ENCODE data around the gene PLSCR4. TPM values are rescaled to one million over a fixed set of nuclear protein-coding genes. Genes with fewer than 3 reads are reported as not detected.

The PLSCR4 gene
- total RNA-seq, 2 experiments from 2014 or later, result not detected

- H3K27ac Mint-ChIP-seq, result no peak overlapping the region
- no peaks in the 10 kb centered on the region for H3K9me3 Mint-ChIP-seq
- ATAC-seq (no peak), DNase-seq (no peak)
- H3K4me3 Mint-ChIP-seq, result peak overlapping the region; percentile 55
- peaks cover 9% of the 10 kb centered on the region for H3K4me1 Mint-ChIP-seq (ENCODE audit: low read depth)
- TF ChIP-seq, protein P1, sequence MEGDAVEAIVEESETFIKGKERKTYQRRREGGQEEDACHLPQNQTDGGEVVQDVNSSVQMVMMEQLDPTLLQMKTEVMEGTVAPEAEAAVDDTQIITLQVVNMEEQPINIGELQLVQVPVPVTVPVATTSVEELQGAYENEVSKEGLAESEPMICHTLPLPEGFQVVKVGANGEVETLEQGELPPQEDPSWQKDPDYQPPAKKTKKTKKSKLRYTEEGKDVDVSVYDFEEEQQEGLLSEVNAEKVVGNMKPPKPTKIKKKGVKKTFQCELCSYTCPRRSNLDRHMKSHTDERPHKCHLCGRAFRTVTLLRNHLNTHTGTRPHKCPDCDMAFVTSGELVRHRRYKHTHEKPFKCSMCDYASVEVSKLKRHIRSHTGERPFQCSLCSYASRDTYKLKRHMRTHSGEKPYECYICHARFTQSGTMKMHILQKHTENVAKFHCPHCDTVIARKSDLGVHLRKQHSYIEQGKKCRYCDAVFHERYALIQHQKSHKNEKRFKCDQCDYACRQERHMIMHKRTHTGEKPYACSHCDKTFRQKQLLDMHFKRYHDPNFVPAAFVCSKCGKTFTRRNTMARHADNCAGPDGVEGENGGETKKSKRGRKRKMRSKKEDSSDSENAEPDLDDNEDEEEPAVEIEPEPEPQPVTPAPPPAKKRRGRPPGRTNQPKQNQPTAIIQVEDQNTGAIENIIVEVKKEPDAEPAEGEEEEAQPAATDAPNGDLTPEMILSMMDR (IDR thresholded peaks at IDR 0.05), result no peak
- POLR2A ChIA-PET, result interaction anchor here (0.6 kb wide), 1 partner anchor 220 kb away, joined by 3 read pairs; no protein-coding TSS in a partner anchor
- H3K36me3 Mint-ChIP-seq (ENCODE audit: low read depth), result no peaks in the 10 kb centered on the region
- peaks cover 41% of the 10 kb centered on the region for H3K27me3 Mint-ChIP-seq
- CTCF ChIA-PET, result no interaction called here
- intact Hi-C loops (cut with micrococcal nuclease), result no loop called here
Observed at GRCh38 chr3:146159616-146160320, 91.1 kb downstream of the PLSCR4 start.

DNA sequence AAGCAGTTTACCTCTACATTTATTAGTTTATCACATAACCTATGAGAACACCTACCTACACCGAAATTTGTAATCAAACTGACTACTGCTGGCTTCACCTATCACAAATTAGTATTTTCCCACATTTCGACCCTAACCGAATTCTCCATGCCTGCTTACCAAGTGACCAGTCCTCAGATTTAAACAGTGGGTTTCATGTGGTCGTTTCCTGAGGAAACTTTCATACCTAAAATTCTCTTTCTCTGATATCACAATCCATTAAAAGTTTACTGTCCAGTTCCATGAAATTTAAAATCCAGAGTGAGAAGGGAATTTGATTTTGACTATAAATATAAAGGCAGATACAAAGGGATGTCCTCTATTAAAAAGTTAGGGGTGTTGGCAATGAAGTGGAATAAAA, 91.9 kb downstream of the PLSCR4 start:
- intact Hi-C loops (cut with micrococcal nuclease), result no loop called here
- TF ChIP-seq, protein P1 (IDR thresholded peaks at IDR 0.05), result no peak
- H3K4me1 Mint-ChIP-seq (ENCODE audit: low read depth), result peaks cover 9% of the 10 kb centered on the region
- no peak overlapping the region for H3K4me3 Mint-ChIP-seq
- CTCF ChIA-PET, result no interaction called here
- POLR2A ChIA-PET, result interaction anchor here (0.6 kb wide), 1 partner anchor 219 kb away, joined by 3 read pairs; no protein-coding TSS in a partner anchor
- H3K36me3 Mint-ChIP-seq (ENCODE audit: low read depth), result no peaks in the 10 kb centered on the region
- H3K27ac Mint-ChIP-seq, result no peak overlapping the region
- no peak for DNase-seq
- H3K9me3 Mint-ChIP-seq, result no peaks in the 10 kb centered on the region
- no peak for ATAC-seq
- H3K27me3 Mint-ChIP-seq, result peaks cover 38% of the 10 kb centered on the region

DNA sequence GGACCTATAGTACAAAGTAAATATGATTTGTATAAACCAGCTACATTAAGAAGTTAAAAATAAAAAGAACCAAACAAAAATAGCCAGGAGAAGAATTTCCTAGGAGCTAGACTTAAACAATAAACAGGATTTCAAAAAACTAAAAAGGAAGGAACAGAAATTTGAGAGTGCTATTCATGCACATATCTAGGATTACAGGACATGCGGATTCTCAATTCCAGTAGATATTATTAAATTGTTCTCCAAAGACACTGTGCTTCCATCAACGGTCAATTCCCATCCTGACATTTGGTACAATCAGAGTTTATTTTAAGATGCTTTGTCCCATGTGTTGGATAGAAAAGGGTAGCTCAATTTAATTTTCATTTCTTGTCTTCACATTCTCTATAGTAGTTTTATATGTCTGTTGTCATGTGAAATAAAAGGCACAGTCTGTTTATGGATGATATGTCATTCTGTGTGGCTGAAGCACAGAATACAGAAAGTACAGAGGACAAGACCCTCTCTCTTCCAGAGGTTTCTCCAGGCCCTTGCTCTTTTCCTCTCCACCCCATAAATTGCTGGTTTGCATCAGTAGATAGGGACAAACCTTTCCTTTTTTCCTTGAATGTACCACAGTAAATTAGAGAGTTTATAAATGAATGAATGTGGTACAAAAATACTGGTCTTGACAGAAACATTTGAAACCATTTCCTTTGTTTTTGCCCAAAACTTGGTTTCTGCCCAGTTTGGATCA, 93.4 kb downstream of the PLSCR4 start:
- Mint-ChIP-seq H3K27ac (no peak overlapping the region), H3K4me1 (ENCODE audit: low read depth) (peaks cover 9% of the 10 kb centered on the region), H3K27me3 (peaks cover 27% of the 10 kb centered on the region), H3K9me3 (no peaks in the 10 kb centered on the region), H3K4me3 (no peak overlapping the region), H3K36me3 (ENCODE audit: low read depth) (no peaks in the 10 kb centered on the region)
- POLR2A ChIA-PET, result no interaction called here
- ATAC-seq, result no peak
- TF ChIP-seq, protein P1 (IDR thresholded peaks at IDR 0.05), result no peak
- CTCF ChIA-PET, result interaction anchor here (0.8 to 1.4 kb wide), 2 partner anchors 32 to 92 kb away, joined by 3 to 4 read pairs; no protein-coding TSS in a partner anchor
- no peak for DNase-seq
- intact Hi-C loops (cut with micrococcal nuclease), result no loop called here

GRCh38 chr3:146156666-146157314, 94.1 kb downstream of the PLSCR4 start:
- no peaks in the 10 kb centered on the region for H3K9me3 Mint-ChIP-seq
- TF ChIP-seq, protein P1 (IDR thresholded peaks at IDR 0.05), result no peak
- CTCF ChIA-PET, result interaction anchor here (0.8 to 1.4 kb wide), 2 partner anchors 32 to 91 kb away, joined by 3 to 4 read pairs; no protein-coding TSS in a partner anchor
- no peak overlapping the region for H3K4me3 Mint-ChIP-seq
- POLR2A ChIA-PET, result no interaction called here
- no peak for ATAC-seq
- no peak for DNase-seq
- intact Hi-C loops (cut with micrococcal nuclease), result no loop called here
- peaks cover 21% of the 10 kb centered on the region for H3K27me3 Mint-ChIP-seq
- no peaks in the 10 kb centered on the region for H3K36me3 Mint-ChIP-seq (ENCODE audit: low read depth)
- H3K27ac Mint-ChIP-seq, result no peak overlapping the region
- H3K4me1 Mint-ChIP-seq (ENCODE audit: low read depth), result peaks cover 7% of the 10 kb centered on the region
